H1 (cell line): Measurements from ENCODE around the gene FOXO6. TPM values are rescaled to one million over a fixed set of nuclear protein-coding genes. Genes with fewer than 3 reads are reported as not detected.

ENCODE experiments used
- EP300 ChIP-seq, 2 experiments: IDR thresholded peaks; 1 replicate in 1 of 2; 2 replicates in 1 of 2; pipeline ENCODE4 v1.6.1; 2011 to 2012; ENCODE audit warnings: low read depth in 2 of 2, low read length in 2 of 2, mild to moderate bottlenecking in 2 of 2, borderline replicate concordance in 1 of 2, inconsistent platforms in 1 of 2, moderate library complexity in 1 of 2
- RFX5 ChIP-seq: IDR thresholded peaks from 2 replicates; pipeline ENCODE4 v1.6.1; 2011; ENCODE audit warnings: low read depth, low read length, improper control_type of control experiment, borderline replicate concordance
- SAP30 ChIP-seq: fragments of 300-600 bp; sonication (generic); IDR thresholded peaks from 2 replicates; pipeline ENCODE4 v1.7.1; 2012; ENCODE audit warnings: low read length, moderate library complexity, mild to moderate bottlenecking, inconsistent platforms; ENCODE audit not compliant: insufficient read depth, insufficient replicate concordance
- TAF1 ChIP-seq: IDR thresholded peaks from 2 replicates; pipeline ENCODE4 v1.6.1; 2011; ENCODE audit warnings: mild to moderate bottlenecking, low read depth, low read length
- polyA plus RNA-seq, 7 experiments: library from polyadenylated mRNA; depleted of rRNA in 3 of 7; stranded (reverse) in 5 of 7; unstranded in 2 of 7; fragments of >200 nt in 5 of 7; fragments of 200-250 nt in 2 of 7; gene quantifications; 1 replicate in 5 of 7; 2 replicates in 1 of 7; 4 replicates in 1 of 7; pipeline versions ENCODE4 v1.2.1 to v1.2.3, GENCODE V29; 2011 to 2013; ENCODE audit warnings: missing spikeins in 2 of 7, mixed read lengths in 2 of 7
- total RNA-seq: library from RNA; stranded (reverse); fragmentation: NEBNext Ultra II Directional; extraction: Animal tissue kit (Norgen Biotek cat#: 25700); gene quantifications from 2 replicates; pipeline ENCODE4 v1.2.1, GENCODE V29; 2021

The FOXO6 gene
- total and polyA plus RNA-seq, 2 of the 8 experiments (the other 6 are each of a cell fraction or from before 2014, with no cell fraction given): 0.59 to 3.0 TPM

GRCh38 chr1:41368801-41369200 lies 7.6 kb downstream of the FOXO6 start (continued):
- TF ChIP-seq TAF1: no peak
- TF ChIP-seq RFX5: no peak
- no peak for TF ChIP-seq EP300 (IDR thresholded peaks at IDR 0.05; ENCODE audit: borderline replicate concordance in 1 of 2, low read depth in 2 of 2, low read length in 2 of 2)
- TF ChIP-seq SAP30: no peak
